Measurements from ENCODE around the gene KCNQ2.

- TF ChIP-seq CTCF (IDR thresholded peaks at IDR 0.05) (no peak), POLR2A (IDR thresholded peaks at IDR 0.05) (no peak)
Measured at GRCh38 chr20:63351811-63352591, 120.5 kb downstream of the KCNQ2 start.

All from stomach (tissue), 4 donors.